Breast epithelium (tissue), 4 donors: ENCODE measurements around the gene NRIP2. TPM values are rescaled to one million over a fixed set of nuclear protein-coding genes. Genes with fewer than 3 reads are reported as not detected.

Source experiments
- DNase-seq, 2 donors: peaks; one replicate each; pipeline ENCODE4 v3.0.0-alpha.2; 2019; ENCODE audit warnings: low spot score in 2 of 2
- H3K27ac ChIP-seq, 2 donors: fragments of 200-600 bp; sonication (generic) in 1 of 2; one replicate each; pipeline ENCODE4 v1.5.1; 2016 to 2019; ENCODE audit warnings: mild to moderate bottlenecking in 1 of 2
- H3K27me3 ChIP-seq, 2 donors: fragments of 200-600 bp; sonication (generic) in 1 of 2; one replicate each; pipeline versions ENCODE4 v1.5.1 to v1.6.0; 2017 to 2019; ENCODE audit warnings: control low read depth in 1 of 2, mild to moderate bottlenecking in 1 of 2
- H3K36me3 ChIP-seq: fragments of 200-600 bp; one replicate; pipeline ENCODE4 v1.5.1; 2019
- H3K4me1 ChIP-seq, 2 donors: fragments of 200-600 bp; sonication (generic); one replicate each; pipeline ENCODE4 v1.5.1; 2016 to 2019; ENCODE audit warnings: control low read depth in 1 of 2
- H3K4me3 ChIP-seq, 3 donors: fragments of 200-600 bp; sonication (generic); 1 replicate in 2 of 3; 2 replicates in 1 of 3; pipeline ENCODE4 v1.5.1; 2016 to 2019; ENCODE audit warnings: mild to moderate bottlenecking in 3 of 3, moderate library complexity in 2 of 3
- H3K9me3 ChIP-seq, 2 donors: fragments of 200-600 bp; sonication (generic) in 1 of 2; one replicate each; pipeline ENCODE4 v1.5.1; 2016 to 2019; ENCODE audit warnings: control low read depth in 1 of 2
- POLR2A ChIP-seq: fragments of 450-650 bp; IDR thresholded peaks from one replicate; pipeline ENCODE4 v1.6.1; 2016; ENCODE audit warnings: antibody characterized with exemption, mild to moderate bottlenecking, moderate library complexity
- POLR2AphosphoS5 ChIP-seq, 3 donors: sonication (generic); formaldehyde crosslinking; IDR thresholded peaks; one replicate each; pipeline ENCODE4 v1.6.1; 2017; ENCODE audit warnings: antibody characterized with exemption in 3 of 3
- intact Hi-C: fragments of 100-400 bp; cut with DNase I; formaldehyde crosslinking; loops from one replicate; pipeline ENCODE4 v1.15.1; 2023; ENCODE audit warnings: low total_unique reads
- total RNA-seq, 3 donors: library from RNA; depleted of rRNA; stranded (reverse); fragments of >200 nt; gene quantifications; one replicate each; pipeline ENCODE4 v1.1.0, GENCODE V29; 2016
- TF ChIP-seq, protein P1 (sequence below), 3 donors: fragments of 450-650 bp; IDR thresholded peaks; one replicate each; pipeline ENCODE4 v1.5.1; 2016 to 2017; ENCODE audit warnings: antibody characterized with exemption in 3 of 3, mild to moderate bottlenecking in 3 of 3, moderate library complexity in 3 of 3

NRIP2 gene
- total RNA-seq, 3 donors from 2014 or later = 0.16 to 1.6 (median 1.2) TPM

DNA sequence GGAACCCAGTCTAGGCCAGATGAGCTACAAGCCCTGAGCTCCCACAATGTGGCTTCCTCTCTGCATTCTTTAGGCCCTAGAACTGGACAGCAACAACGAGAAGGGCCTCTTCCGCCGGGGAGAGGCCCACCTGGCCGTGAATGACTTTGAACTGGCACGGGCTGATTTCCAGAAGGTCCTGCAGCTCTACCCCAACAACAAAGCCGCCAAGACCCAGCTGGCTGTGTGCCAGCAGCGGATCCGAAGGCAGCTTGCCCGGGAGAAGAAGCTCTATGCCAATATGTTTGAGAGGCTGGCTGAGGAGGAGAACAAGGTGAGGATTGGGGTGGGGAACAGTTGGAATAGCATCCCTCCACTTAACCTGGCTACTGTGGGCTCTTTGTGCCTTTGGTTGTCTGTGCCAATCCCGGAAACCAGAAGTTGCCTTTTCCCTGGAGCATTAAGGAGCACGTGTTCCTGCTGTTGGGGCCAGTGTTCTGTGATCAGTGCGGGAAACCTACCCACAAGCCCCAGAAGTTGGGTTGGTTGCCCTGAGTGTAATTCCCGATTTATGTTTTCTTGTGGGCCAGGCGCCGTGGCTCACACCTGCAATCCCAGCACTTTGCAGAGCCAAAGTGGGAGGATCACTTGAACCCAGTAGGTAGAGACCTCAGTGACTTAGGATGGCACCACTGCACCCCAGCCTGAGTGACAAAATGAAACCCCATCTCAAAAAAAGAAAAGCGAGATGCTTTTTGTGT, 33.6 kb downstream of the NRIP2 start:
- TF ChIP-seq POLR2AphosphoS5 (IDR thresholded peaks at IDR 0.05) = no peak
- TF ChIP-seq, protein P1, sequence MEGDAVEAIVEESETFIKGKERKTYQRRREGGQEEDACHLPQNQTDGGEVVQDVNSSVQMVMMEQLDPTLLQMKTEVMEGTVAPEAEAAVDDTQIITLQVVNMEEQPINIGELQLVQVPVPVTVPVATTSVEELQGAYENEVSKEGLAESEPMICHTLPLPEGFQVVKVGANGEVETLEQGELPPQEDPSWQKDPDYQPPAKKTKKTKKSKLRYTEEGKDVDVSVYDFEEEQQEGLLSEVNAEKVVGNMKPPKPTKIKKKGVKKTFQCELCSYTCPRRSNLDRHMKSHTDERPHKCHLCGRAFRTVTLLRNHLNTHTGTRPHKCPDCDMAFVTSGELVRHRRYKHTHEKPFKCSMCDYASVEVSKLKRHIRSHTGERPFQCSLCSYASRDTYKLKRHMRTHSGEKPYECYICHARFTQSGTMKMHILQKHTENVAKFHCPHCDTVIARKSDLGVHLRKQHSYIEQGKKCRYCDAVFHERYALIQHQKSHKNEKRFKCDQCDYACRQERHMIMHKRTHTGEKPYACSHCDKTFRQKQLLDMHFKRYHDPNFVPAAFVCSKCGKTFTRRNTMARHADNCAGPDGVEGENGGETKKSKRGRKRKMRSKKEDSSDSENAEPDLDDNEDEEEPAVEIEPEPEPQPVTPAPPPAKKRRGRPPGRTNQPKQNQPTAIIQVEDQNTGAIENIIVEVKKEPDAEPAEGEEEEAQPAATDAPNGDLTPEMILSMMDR (IDR thresholded peaks at IDR 0.05) = no peak
- TF ChIP-seq POLR2A = no peak
- intact Hi-C loops = no loop called here
- Histone ChIP-seq H3K27ac (peak overlapping the region; percentile 64 to 72), H3K9me3 (no peaks in the 10 kb centered on the region), H3K36me3 (peaks cover 5% of the 10 kb centered on the region), H3K27me3 (no peaks in the 10 kb centered on the region), H3K4me3 (no peak overlapping the region), H3K4me1 (peaks cover 4 to 21% of the 10 kb centered on the region in 2 donors)
- DNase-seq = no peak

DNA sequence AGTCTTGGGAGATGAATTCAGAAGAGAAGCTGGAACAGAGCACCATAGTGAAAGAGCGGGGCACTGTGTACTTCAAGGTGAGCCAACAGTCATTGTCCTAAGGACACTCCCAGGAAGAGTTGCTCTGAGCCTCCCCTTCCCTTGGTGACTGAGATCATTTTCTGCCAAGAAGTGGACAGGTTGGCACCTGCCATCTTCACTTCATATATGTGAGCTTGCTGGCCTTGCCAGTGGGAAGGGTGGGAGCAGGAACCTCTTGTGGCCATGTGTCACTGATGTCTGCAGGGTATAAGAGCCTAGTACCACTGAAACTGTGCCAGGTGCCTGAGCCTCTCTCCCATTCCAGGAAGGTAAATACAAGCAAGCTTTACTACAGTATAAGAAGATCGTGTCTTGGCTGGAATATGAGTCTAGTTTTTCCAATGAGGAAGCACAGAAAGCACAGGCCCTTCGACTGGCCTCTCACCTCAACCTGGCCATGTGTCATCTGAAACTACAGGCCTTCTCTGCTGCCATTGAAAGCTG, 34.7 kb downstream of the NRIP2 start:
- DNase-seq = no peak
- Histone ChIP-seq H3K4me3 (no peak overlapping the region), H3K27me3 (no peaks in the 10 kb centered on the region), H3K36me3 (peaks cover 5% of the 10 kb centered on the region), H3K9me3 (no peaks in the 10 kb centered on the region), H3K27ac (peak overlapping the region; percentile 64 to 72), H3K4me1 (peaks cover 4 to 24% of the 10 kb centered on the region in 2 donors)
- TF ChIP-seq POLR2A = no peak
- TF ChIP-seq, protein P1 (IDR thresholded peaks at IDR 0.05) = no peak
- TF ChIP-seq POLR2AphosphoS5 (IDR thresholded peaks at IDR 0.05) = no peak
- intact Hi-C loops = no loop called here

- Histone ChIP-seq H3K27ac (peak overlapping the region; percentile 17 to 20), H3K4me1 (peaks cover 4 to 24% of the 10 kb centered on the region in 2 donors), H3K27me3 (no peaks in the 10 kb centered on the region), H3K9me3 (no peaks in the 10 kb centered on the region), H3K4me3 (no peak overlapping the region), H3K36me3 (no peaks in the 10 kb centered on the region)
- intact Hi-C loops = no loop called here
- DNase-seq = no peak
- TF ChIP-seq, protein P1 (IDR thresholded peaks at IDR 0.05) = no peak
- TF ChIP-seq POLR2A (no peak), POLR2AphosphoS5 (IDR thresholded peaks at IDR 0.05) (no peak)
These were observed 37.0 kb downstream of the NRIP2 start for GRCh38 chr12:2797721-2798418.

DNA sequence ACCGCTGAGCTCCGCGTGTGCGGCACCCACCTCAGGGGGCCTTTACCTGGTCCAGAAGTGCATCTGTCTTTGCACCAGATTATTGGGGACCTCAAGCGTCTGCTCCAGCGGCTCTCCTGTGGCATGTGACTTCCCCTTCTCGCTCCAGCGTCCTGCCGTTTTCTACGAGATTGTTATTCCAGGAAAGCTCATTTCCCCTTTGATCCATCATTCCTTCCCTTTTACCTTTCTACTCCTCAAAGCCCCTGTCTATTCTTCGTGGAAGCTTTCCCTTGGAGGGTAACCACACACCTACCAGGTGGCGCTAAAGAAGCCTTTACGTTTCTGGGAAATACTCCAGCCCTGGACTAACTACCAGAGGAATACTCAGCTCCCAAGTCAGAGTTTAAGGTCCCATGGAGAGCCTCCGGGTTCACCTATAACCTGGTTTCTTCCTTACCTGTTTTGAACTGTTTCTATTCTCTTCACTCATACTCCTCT, 38.6 kb downstream of the NRIP2 start:
- Histone ChIP-seq H3K36me3 (no peaks in the 10 kb centered on the region), H3K4me1 (peaks cover 4 to 21% of the 10 kb centered on the region in 2 donors), H3K27me3 (no peaks in the 10 kb centered on the region), H3K4me3 (peak overlapping the region; percentile 89 to 96 (median 92)), H3K27ac (peak overlapping the region; percentile 79 to 96), H3K9me3 (no peaks in the 10 kb centered on the region)
- no peak for TF ChIP-seq POLR2A
- TF ChIP-seq POLR2AphosphoS5 (IDR thresholded peaks at IDR 0.05) = no peak
- TF ChIP-seq, protein P1 (IDR thresholded peaks at IDR 0.05) = no peak
- intact Hi-C loops = no loop called here
- DNase-seq = no peak
